HG03342 (cell line): ENCODE measurements around the gene CDH4.
"Not testable (repeated sequence)": the region's sequence is repeated elsewhere in the genome, so short reads cannot be mapped to it uniquely, and the experiment has no call there.

Source experiments
- ATAC-seq: cut with Tn5 transposase; IDR thresholded peaks from one replicate; pipeline ENCODE4 v1.9.1; 2021; ENCODE audit warnings: mild to moderate bottlenecking, moderate library complexity; ENCODE audit not compliant: unreplicated experiment

Gene CDH4

GRCh38 chr20:61379898-61380544 is 128.0 kb downstream of the CDH4 start:
- no peak for ATAC-seq

GRCh38 chr20:61380545-61380915 is 128.5 kb downstream of the CDH4 start:
- no peak for ATAC-seq

GRCh38 chr20:61382194-61382593 is 130.1 kb downstream of the CDH4 start:
- no peak for ATAC-seq

GRCh38 chr20:61385296-61385695 is 133.2 kb downstream of the CDH4 start:
- no peak for ATAC-seq

- no peak for ATAC-seq
Observed at GRCh38 chr20:61385731-61386130, 133.7 kb downstream of the CDH4 start.

GRCh38 chr20:61387204-61387953 is 135.3 kb downstream of the CDH4 start:
- no peak for ATAC-seq

- no peak for ATAC-seq
Observed at GRCh38 chr20:61387954-61388348, 135.9 kb downstream of the CDH4 start.

GRCh38 chr20:61389077-61389476 is 137.0 kb downstream of the CDH4 start:
- ATAC-seq: no peak

GRCh38 chr20:61391185-61391584 is 139.1 kb downstream of the CDH4 start:
- ATAC-seq: no peak

GRCh38 chr20:61391812-61392520 is 139.9 kb downstream of the CDH4 start:
- ATAC-seq: no peak

- ATAC-seq: no peak
Observed at GRCh38 chr20:61394088-61394799, 142.2 kb downstream of the CDH4 start.

GRCh38 chr20:61396262-61396848 is 144.3 kb downstream of the CDH4 start:
- no peak for ATAC-seq

GRCh38 chr20:61397146-61397545 is 145.1 kb downstream of the CDH4 start:
- no peak for ATAC-seq

- no peak for ATAC-seq
Observed at GRCh38 chr20:61397790-61398189, 145.7 kb downstream of the CDH4 start.

GRCh38 chr20:61399433-61399832 is 147.4 kb downstream of the CDH4 start:
- no peak for ATAC-seq

GRCh38 chr20:61400499-61400898 is 148.4 kb downstream of the CDH4 start:
- no peak for ATAC-seq

- no peak for ATAC-seq
Observed at GRCh38 chr20:61404303-61404702, 152.2 kb downstream of the CDH4 start.

GRCh38 chr20:61405007-61405406 is 152.9 kb downstream of the CDH4 start:
- ATAC-seq: no peak

GRCh38 chr20:61406773-61407172 is 154.7 kb downstream of the CDH4 start:
- not testable (repeated sequence) for ATAC-seq

- no peak for ATAC-seq
Observed at GRCh38 chr20:61407561-61407960, 155.5 kb downstream of the CDH4 start.
